GM18868 (cell line): ENCODE data around the gene RHOV.

ENCODE experiments used
- ATAC-seq: cut with Tn5 transposase; IDR thresholded peaks from one replicate; pipeline ENCODE4 v1.9.1; 2021; ENCODE audit warnings: mild to moderate bottlenecking, moderate library complexity; ENCODE audit not compliant: unreplicated experiment

Gene RHOV, protein sequence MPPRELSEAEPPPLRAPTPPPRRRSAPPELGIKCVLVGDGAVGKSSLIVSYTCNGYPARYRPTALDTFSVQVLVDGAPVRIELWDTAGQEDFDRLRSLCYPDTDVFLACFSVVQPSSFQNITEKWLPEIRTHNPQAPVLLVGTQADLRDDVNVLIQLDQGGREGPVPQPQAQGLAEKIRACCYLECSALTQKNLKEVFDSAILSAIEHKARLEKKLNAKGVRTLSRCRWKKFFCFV

DNA sequence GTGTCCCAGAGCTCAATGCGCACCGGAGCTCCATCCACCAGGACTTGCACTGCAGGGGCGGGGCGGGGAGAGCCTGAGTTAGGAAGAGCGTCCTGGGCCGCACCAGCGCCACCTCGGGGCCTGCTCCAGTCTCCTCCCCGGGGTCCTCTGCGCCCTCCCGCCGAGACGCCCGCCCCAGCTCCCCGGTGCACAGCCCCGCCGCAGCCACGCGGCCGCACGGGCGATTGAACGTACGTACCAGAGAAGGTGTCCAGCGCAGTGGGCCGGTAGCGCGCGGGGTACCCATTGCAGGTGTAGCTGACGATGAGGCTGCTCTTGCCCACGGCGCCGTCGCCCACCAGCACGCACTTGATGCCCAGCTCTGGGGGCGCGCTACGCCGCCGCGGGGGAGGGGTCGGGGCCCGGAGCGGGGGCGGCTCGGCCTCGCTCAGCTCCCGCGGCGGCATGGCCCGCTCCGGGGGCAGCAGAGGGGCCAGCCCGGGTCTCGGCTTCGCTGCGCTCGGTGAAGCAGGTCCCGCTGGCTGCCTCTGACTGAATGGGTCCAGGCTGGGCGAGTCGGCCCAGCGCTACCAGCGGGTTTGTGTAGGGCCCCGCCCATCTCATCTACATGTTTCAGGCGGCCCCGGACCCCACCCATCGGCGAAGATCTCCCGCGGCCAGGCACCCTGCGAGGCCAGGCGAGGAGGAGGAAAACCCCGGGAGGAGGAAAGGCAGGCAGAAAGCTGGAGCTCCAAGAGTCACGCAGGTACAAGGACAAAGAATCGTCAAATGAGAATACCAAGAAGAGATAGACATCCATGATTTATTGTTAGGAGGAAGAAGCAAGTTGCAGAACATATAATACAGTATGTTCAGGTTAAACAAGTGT, at the start of gene RHOV:
Gene RHOV (minus strand): TSS at position 541 of the 868 bp plus-strand sequence. CDS start 95 bp downstream, at position 446.
- peak; percentile 59 for ATAC-seq

DNA sequence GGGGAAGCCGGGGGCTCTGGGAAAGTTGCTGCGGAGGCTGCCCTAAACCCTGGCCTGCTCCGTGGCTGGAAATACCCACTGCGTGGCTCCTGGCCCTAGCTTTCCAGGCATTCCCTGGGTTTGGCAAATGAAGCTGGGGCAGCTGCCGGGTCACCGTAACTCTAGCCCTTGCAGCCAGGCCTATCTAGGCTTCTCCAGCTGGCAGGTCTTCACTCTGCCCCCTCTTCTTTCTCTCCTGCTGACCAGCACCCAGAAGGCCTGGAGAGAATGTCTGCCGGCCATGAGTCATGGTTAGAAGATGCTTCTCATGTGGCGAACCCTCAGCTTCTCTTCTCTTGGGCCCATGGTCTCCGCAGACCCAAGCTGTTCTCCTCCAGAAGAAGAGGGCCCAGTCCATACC, 49.5 kb upstream of the RHOV start:
- no peak for ATAC-seq

DNA sequence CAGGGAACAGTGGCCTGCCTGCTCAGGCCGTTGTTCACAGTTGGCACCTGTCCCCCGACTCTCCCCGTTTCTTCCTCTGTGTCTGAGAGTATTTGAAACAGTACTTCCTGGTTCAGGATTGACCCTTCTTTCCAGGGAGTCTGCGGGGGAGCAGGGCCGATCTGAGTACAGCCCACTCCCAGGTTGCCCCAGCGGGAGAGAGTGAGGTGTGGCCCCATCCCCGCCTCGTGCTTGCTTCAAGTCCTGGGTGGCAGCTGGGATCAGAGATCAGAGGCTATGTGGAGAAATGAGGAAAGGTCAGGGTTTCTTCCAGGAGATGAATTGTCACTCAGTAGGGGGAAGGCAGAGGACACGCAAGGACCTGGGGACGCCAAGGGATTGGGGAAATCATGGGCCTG, 48.6 kb upstream of the RHOV start:
- no peak for ATAC-seq

GRCh38 chr15:40921949-40922607, 48.0 kb upstream of the RHOV start:
- no peak for ATAC-seq

- no peak for ATAC-seq
These were observed 44.9 kb upstream of the RHOV start for GRCh38 chr15:40918799-40919392.

DNA sequence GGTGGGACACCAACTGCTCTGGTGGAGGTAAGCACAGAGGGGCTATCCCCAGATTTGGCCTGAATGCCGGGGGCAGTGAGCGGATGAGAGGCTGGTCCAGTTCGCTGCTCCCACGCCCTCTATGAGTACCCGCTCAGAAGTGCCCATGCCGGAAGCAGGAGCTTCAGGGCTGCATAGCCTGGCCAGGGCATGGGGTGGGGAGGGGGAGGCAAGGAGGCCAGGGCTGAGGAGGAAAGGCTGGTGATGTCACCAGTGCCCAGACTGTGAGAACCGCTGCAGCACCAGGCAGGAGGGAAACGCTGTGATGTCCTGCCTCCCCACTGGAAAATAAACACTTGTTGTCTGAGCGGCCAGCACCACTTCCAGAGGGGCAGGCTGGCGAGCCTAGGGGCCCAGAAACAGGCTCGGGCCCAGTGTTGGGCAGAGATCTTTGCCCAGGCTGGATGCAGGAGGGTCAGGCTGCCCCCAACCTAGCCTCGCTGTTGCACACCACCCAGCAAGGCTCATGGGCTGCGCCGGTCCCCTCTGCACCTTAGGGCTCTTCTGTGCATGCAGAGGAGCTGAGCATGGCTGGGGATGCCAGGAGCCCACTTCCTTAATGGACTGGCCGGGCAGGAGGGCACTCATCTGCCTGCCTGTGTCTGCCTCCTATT, 44.2 kb upstream of the RHOV start:
- no peak for ATAC-seq

DNA sequence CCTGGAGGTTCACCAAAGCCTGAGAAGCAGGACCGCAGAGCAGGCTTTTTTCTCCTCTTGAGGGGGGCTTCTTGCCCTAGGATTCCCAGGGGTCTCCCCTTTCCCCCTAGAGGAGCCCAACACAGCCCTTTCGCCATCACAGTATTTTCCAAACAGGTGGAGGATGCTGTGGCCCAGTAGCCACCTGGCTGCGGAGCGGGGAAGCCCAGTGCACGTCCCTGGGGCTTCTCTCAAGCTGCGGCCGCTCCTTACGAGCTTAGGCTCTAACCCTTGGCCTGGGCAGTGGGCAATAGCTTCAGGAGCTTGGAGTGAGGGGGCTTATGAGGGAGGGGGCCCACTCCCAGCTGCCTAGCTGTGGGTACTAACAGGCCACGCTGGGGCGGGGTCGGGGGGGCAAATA, 43.6 kb upstream of the RHOV start:
- ATAC-seq: no peak

- ATAC-seq: no peak
These were observed 41.6 kb upstream of the RHOV start for GRCh38 chr15:40915679-40916078.

- no peak for ATAC-seq
These were observed 41.2 kb upstream of the RHOV start for GRCh38 chr15:40915116-40915661.

GRCh38 chr15:40914486-40914885, 40.5 kb upstream of the RHOV start:
- no peak for ATAC-seq

GRCh38 chr15:40914013-40914412, 40.0 kb upstream of the RHOV start:
- ATAC-seq: no peak

GRCh38 chr15:40912478-40912877, 38.4 kb upstream of the RHOV start:
- no peak for ATAC-seq

- ATAC-seq: no peak
These were observed 37.7 kb upstream of the RHOV start for GRCh38 chr15:40911693-40912092.

GRCh38 chr15:40911141-40911540, 37.1 kb upstream of the RHOV start:
- no peak for ATAC-seq

DNA sequence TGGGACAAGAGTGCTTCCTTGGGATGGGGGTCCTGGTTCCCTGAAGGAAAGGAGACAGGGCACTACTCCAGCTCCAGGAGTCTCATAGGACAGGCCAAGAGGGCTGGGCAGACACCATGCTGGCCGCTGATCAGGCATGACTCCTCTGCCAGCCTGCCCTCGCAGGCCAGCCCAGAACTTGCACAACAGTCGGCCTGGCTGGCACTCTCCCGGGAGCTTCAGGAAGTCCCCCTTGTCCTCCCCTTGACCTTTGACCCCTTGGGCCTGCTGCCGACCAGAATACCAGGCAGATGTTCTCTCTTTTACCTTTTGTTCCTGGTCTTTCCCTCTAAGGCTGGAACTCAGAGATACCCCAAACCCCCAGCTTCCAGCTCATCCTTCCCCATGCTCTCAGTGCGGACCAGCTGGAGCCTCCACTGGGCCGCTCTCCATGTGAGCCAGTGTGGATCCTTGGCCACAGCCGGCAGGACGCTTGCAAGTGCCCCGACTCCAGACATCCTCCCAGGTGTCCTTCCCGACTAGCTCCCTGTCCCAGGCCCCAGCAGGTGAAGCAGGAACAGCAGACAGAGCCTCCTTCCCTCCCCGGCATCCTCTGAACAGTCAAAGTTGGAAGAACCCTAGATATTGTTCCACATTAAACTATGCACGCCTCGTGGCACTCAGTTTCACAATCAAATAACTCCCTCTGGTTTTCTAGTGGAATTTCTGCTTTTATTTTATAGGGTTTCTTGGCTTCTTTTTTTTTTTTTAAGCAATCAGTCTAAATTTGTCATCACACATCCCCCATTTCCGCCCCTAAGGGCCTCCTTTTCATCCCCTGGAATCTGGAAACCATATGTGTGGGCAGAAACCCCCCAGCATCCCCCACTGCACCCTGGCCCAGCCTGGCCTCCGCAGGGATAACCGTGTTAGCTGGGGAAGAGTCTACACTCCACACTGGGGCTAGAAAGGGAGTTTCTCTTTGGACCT, 35.9 kb upstream of the RHOV start:
- ATAC-seq: no peak

- ATAC-seq: no peak
These were observed 34.1 kb upstream of the RHOV start for GRCh38 chr15:40908095-40908494.

- no peak for ATAC-seq
These were observed 33.2 kb upstream of the RHOV start for GRCh38 chr15:40906991-40907802.

- ATAC-seq: peak; percentile 76
These were observed 32.3 kb upstream of the RHOV start for GRCh38 chr15:40906091-40906990.
